Erythroblast (primary cell): ENCODE results near the gene EXOC6.

Experiments
- GATA1 ChIP-seq: IDR thresholded peaks from 2 replicates; pipeline ENCODE4 v1.6.1; 2011; ENCODE audit warnings: low read depth, mild to moderate bottlenecking, control low read depth, low read length, moderate library complexity
- POLR2A ChIP-seq: IDR thresholded peaks from 2 replicates; pipeline ENCODE4 v1.6.1; 2011; ENCODE audit warnings: mild to moderate bottlenecking, low read length

DNA sequence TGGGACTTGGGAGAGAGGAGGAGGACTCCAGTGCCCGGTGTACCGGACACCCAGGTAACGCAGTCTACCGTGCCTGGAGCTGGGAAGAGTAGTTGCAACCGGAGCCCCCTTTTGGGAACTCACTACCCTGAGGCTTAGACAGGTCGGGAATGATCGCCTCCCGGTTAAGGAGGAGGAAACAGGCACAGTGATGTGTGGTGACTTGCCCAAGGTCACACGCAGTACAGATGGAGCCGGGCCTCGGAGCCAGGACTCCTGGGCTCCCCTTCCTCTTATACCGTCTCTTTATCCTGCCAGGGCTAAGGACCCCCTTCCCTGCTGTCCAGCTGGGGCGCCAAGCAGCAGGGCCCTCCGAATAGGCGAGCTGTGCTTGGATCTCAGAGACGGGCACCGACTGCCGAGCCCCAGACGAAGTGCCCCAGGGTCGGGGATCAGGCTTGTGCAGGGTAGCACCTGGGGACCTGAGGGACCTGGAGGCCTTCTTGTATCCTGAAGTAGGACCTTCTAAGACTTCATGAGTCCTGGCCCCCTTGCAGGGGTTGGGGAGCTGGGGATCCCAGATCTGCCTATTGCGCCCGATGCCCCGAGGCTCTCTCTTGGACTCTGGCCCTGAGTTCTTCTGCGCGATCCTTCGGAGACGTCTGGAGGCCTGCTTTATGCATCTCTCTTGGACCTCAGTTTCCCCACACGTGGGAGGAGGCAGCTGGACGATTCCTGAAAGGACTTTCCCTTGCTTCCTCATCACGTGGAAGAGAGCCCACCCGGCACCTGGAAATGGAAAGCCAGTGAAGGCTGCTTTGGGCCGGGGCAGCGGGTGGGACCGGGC, 224.6 kb downstream of the EXOC6 start:
- TF ChIP-seq POLR2A (no peak), GATA1 (no peak)
